GM10266 (cell line): ENCODE data around the gene ITPR3.
A peak's percentile ranks its signal among the peaks of the same experiment; 100 is the strongest.

ENCODE experiments used
- DNase-seq: peaks from one replicate; pipeline ENCODE4 v3.0.0; 2012; ENCODE audit errors: extremely low spot score
- TF ChIP-seq, protein P1 (sequence below): IDR thresholded peaks from 2 replicates; pipeline ENCODE4 v1.5.1; 2012; ENCODE audit warnings: mild to moderate bottlenecking, low read depth; ENCODE audit not compliant: control insufficient read depth, insufficient read depth; ENCODE audit errors: missing control alignments

The ITPR3 gene

DNA sequence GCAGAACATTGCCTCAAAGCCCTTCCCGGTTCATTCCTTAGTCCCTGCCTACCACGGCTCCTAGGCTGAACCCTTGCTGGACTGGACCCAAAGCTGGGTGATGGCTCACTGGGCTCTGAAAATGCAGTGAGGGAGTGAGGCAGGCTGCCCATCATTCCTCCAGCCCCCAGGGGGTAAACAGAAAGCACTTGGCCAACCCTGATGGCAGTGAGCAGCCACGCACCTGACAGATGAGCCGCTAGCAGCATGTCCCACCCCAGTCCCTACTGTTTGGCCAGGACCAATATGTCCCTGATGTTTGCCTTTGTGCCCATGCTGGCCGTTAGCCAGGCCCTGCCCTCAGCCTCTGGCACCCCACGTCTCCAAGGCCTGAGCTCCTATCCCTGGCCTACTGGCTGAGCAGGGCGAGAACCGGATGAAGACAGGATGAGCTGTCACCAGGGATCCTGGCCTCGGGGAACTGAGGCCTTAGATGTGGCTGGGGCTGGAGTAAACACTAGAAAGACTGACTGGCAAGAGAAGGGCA lies 21.6 kb upstream of the ITPR3 start:
- TF ChIP-seq, protein P1, sequence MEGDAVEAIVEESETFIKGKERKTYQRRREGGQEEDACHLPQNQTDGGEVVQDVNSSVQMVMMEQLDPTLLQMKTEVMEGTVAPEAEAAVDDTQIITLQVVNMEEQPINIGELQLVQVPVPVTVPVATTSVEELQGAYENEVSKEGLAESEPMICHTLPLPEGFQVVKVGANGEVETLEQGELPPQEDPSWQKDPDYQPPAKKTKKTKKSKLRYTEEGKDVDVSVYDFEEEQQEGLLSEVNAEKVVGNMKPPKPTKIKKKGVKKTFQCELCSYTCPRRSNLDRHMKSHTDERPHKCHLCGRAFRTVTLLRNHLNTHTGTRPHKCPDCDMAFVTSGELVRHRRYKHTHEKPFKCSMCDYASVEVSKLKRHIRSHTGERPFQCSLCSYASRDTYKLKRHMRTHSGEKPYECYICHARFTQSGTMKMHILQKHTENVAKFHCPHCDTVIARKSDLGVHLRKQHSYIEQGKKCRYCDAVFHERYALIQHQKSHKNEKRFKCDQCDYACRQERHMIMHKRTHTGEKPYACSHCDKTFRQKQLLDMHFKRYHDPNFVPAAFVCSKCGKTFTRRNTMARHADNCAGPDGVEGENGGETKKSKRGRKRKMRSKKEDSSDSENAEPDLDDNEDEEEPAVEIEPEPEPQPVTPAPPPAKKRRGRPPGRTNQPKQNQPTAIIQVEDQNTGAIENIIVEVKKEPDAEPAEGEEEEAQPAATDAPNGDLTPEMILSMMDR, result no peak
- DNase-seq, result no peak

DNA sequence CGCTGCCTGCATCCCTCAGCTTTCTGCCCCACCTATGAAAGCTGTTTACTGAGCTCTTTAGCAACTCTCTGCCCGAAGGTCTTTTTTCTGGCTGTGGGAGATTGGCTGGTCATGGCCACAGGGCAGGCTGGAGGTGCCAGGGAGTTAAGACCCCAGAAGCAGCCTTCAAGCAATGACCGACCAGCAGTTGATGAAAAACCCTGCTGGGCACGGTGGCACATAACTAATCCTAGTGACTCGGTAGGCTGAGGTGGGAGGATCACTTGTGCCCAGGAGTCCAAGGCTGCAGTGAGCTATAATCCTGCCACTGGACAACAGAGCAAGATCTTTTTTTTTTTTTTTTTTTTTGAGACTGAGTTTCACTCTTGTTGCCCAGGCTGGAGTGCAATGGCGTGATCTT lies 20.4 kb upstream of the ITPR3 start:
- TF ChIP-seq, protein P1, result no peak
- no peak for DNase-seq

DNA sequence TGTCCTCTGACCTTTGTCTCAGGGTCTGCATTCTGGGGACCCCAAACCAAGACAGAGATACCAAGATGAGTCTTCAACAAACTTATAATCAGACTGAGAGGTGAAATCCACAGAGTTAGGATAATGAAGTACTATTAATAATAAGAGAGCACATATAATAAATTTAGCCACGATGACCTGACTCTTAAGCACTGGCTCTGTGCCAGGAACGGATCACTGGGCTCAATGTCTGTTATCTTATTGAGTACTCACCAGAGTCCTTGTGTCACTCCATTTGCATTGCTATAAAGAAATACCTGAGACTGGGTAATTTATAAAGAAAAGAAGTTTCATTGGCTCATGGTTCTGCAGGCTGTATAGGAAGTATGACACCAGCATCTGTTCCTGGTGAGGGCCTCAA lies 18.9 kb upstream of the ITPR3 start:
- DNase-seq, result no peak
- TF ChIP-seq, protein P1, result no peak

DNA sequence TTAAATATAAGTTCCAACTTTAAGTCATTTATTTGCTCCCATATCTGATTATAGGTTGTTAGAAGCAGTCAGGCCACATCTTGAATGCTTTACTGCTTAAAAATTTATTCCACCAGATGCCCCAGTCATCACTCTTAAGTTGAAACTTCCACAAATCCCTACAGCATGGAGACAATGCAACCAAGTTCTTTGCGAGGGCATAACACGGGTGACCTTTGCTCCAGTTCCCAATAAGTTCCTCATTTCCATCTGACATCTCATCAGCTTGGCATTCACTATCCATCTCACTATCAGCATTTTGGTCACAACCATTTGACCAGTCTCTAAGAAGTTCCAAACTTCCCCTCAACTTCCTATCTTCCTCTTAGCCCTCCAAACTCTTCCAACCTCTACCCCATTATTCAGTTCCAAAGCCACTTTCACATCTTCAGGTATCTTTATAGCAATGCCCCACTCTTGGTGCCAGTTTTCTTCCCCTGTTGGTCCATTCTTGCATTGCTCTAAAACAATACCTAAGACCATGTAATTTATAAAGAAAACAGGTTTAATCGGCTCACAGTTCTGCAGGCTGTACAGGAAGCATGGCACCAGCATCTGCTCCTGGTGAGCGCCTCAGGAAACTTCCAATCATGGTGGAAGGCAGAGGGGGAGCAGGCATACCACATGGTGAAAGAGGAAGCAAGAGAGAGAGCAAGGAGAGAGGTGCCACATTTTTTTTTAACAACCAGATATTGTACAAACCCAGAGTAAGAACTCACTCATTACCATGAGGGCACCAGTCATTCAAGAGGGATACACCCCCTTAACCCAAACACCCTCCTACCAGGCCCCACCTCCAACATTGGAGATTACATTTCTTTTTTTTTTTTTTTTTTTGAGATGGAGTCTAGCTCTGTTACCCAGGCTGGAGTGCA lies 15.9 kb upstream of the ITPR3 start:
- no peak for DNase-seq
- TF ChIP-seq, protein P1, result no peak

DNA sequence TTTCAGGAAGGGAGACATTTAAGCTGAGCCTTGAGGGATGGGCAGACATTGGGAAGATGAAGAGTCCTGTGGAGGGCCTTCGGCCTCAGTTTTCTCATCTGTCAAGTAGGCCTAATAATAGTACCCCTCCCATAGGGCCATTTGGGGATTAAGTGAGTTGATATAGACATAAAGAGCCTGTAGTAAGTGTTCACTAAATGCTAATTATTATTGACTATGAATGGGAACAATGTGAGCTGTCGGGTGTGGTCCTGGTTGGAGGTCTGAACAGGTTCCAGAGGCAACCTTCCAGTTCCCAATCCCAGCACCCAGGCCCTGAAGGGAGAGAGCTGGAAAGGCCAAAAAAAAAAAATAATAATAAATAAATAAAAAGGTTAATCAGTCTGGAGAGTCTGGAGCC lies 14.5 kb upstream of the ITPR3 start:
- no peak for DNase-seq
- TF ChIP-seq, protein P1, result no peak

DNA sequence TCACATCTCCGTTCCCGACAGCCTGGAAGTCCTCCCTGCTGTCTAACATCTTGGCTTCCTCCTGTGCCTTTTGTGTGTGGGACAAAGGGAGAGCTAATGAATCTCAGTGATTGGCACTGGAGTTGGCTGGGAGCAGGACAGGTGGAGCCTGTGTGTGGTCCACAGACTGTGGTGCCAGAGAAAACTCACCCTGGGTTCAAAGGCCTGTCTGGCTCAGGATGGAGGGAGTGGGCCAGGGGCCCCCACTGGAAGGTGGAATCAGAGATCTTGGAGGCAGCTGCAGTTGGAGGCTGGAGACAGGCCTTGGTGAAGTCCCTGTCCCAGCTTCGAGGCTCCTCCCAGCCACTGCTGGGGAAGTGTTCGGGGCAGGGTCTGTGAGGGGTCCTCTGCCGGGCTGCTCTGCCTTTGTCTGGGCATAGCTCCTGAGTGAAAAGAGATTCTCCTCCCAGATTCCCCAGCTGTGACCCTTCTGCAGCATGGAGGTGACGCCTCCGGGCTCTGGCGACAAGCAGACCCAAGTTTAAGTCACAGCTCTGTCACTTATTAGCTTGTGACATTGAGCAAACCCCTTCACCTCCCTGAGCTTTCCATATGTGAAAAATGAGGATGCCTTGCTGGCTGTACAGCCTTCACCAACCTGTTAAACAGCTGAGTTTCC lies 13.9 kb upstream of the ITPR3 start:
- DNase-seq, result no peak
- TF ChIP-seq, protein P1, result no peak

DNA sequence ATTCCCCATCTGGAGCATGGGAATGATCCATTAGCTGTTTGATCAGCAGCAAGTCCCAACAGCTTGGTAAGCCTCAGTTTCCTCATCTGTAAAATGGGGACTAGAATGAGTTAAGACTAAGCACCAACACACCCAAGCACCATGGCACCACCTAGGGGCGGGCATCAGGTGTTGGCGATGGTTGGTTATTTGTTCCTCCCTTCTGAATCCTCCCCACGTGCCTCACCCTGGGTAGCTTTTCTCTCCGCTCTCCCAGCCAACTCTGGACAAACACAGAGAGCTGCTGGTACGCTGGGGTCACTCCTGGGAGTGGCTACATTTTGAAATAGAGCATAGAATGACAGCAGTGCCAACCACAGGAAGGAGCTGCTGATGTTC lies 13.3 kb upstream of the ITPR3 start:
- DNase-seq, result peak; percentile 59
- TF ChIP-seq, protein P1, result peak; percentile 61
